Ectodermal cell (in vitro differentiated cells): ENCODE results near the gene C11orf91.

ENCODE experiments used
- H3K27ac ChIP-seq: 2 replicates; pipeline ENCODE4 v1.7.0; 2013; ENCODE audit warnings: mild to moderate bottlenecking, low read depth, low read length; ENCODE audit not compliant: insufficient read depth, poor library complexity, severe bottlenecking
- H3K27me3 ChIP-seq: 2 replicates; pipeline ENCODE4 v1.7.0; 2013; ENCODE audit warnings: mild to moderate bottlenecking, low read length; ENCODE audit not compliant: insufficient read depth, control insufficient read depth, poor library complexity, severe bottlenecking
- H3K36me3 ChIP-seq: one replicate; pipeline ENCODE4 v1.7.0; 2013; ENCODE audit warnings: low read length; ENCODE audit not compliant: control insufficient read depth, insufficient read depth
- H3K4me1 ChIP-seq: one replicate; pipeline ENCODE4 v1.7.0; 2013; ENCODE audit warnings: low read length; ENCODE audit not compliant: control insufficient read depth, insufficient read depth
- H3K4me3 ChIP-seq: 2 replicates; pipeline ENCODE4 v1.7.0; 2013; ENCODE audit warnings: low read depth, low read length, control low read depth; ENCODE audit not compliant: insufficient read depth
- H3K9me3 ChIP-seq: 2 replicates; pipeline ENCODE4 v1.7.0; 2013; ENCODE audit warnings: mild to moderate bottlenecking, low read length, moderate library complexity; ENCODE audit not compliant: control insufficient read depth
- whole genome bisulfite sequencing, 2 experiments: methylation state at CpG; one replicate each; pipeline ENCODE4 v1.1.7; 2013; ENCODE audit warnings: missing lambda C conversion rate in 2 of 2; 5-methylcytosine and 5-hydroxymethylcytosine counted together

C11orf91 gene

GRCh38 chr11:33652930-33653329 lies 47.7 kb downstream of the C11orf91 start:
- no peaks in the 10 kb centered on the region for H3K9me3 ChIP-seq
- no peaks in the 10 kb centered on the region for H3K36me3 ChIP-seq
- H3K4me3 ChIP-seq = no peak overlapping the region
- H3K4me1 ChIP-seq = no peaks in the 10 kb centered on the region
- no peaks in the 10 kb centered on the region for H3K27me3 ChIP-seq
- H3K27ac ChIP-seq = no peak overlapping the region
- 96 to 99% methylated on average over 3 of the region's 3 CpGs for WGBS, 2 experiments

GRCh38 chr11:33652431-33652830 lies 48.2 kb downstream of the C11orf91 start:
- WGBS, 2 experiments = 39 to 45% methylated on average over 1 of the region's 1 CpG
- Histone ChIP-seq H3K27ac (no peak overlapping the region), H3K4me1 (no peaks in the 10 kb centered on the region), H3K9me3 (no peaks in the 10 kb centered on the region), H3K36me3 (no peaks in the 10 kb centered on the region), H3K4me3 (no peak overlapping the region), H3K27me3 (no peaks in the 10 kb centered on the region)

GRCh38 chr11:33651990-33652389 lies 48.6 kb downstream of the C11orf91 start:
- Histone ChIP-seq H3K4me1 (no peaks in the 10 kb centered on the region), H3K36me3 (no peaks in the 10 kb centered on the region), H3K9me3 (no peaks in the 10 kb centered on the region), H3K4me3 (no peak overlapping the region), H3K27me3 (no peaks in the 10 kb centered on the region), H3K27ac (no peak overlapping the region)
- 84 to 87% methylated on average over 6 of the region's 6 CpGs for WGBS, 2 experiments

- H3K4me3 ChIP-seq = no peak overlapping the region
- no peaks in the 10 kb centered on the region for H3K4me1 ChIP-seq
- H3K27me3 ChIP-seq = no peaks in the 10 kb centered on the region
- H3K9me3 ChIP-seq = no peaks in the 10 kb centered on the region
- WGBS, 2 experiments = 73 to 82% methylated on average over 3 to 4 of the region's 4 CpGs
- no peak overlapping the region for H3K27ac ChIP-seq
- H3K36me3 ChIP-seq = no peaks in the 10 kb centered on the region
Measured at GRCh38 chr11:33651555-33651954, 49.1 kb downstream of the C11orf91 start.

GRCh38 chr11:33649944-33650343 lies 50.7 kb downstream of the C11orf91 start:
- no peak overlapping the region for H3K4me3 ChIP-seq
- no peak overlapping the region for H3K27ac ChIP-seq
- H3K4me1 ChIP-seq = no peaks in the 10 kb centered on the region
- 88 to 96% methylated on average over 3 to 4 of the region's 4 CpGs for WGBS, 2 experiments
- no peaks in the 10 kb centered on the region for H3K9me3 ChIP-seq
- H3K36me3 ChIP-seq = no peaks in the 10 kb centered on the region
- H3K27me3 ChIP-seq = no peaks in the 10 kb centered on the region
